Stimulated activated CD4-positive, alpha-beta T cell treated with anti-CD3 and anti-CD28 coated beads, Interleukin-1b, Interleukin-23, amount 100 ng/mL, for 1 hour (primary cell): Measurements from ENCODE around the gene VPS9D1.
"Not testable (repeated sequence)": the region's sequence is repeated elsewhere in the genome, so short reads cannot be mapped to it uniquely, and the experiment has no call there.

Experiments
- DNase-seq, 2 donors: peaks; one replicate each; pipeline ENCODE4 v3.0.0-alpha.2; 2020; ENCODE audit warnings: low read depth in 2 of 2

Gene VPS9D1

GRCh38 chr16:89709716-89710432, 10.8 kb downstream of the VPS9D1 start:
- no peak for DNase-seq

- no peak for DNase-seq
Measured at GRCh38 chr16:89709166-89709565, 11.5 kb downstream of the VPS9D1 start.

GRCh38 chr16:89708481-89708931, 12.2 kb downstream of the VPS9D1 start:
- no peak for DNase-seq

GRCh38 chr16:89707695-89708094, 13.0 kb downstream of the VPS9D1 start:
- DNase-seq, result no peak

GRCh38 chr16:89706518-89707260, 14.0 kb downstream of the VPS9D1 start:
- DNase-seq, result no peak

GRCh38 chr16:89705006-89705405, 15.7 kb downstream of the VPS9D1 start:
- DNase-seq, result no peak

- no peak for DNase-seq
Measured at GRCh38 chr16:89704281-89704680, 16.4 kb downstream of the VPS9D1 start.

GRCh38 chr16:89701425-89702406, 19.0 kb downstream of the VPS9D1 start, which contains the start of gene SPATA2L:
Gene SPATA2L (minus strand): TSS chr16:89701705. CDS start chr16:89701232, 473 bp downstream.
- DNase-seq, result peak; percentile 95 to 99

GRCh38 chr16:89700649-89701424, 19.9 kb downstream of the VPS9D1 start:
- no peak for DNase-seq

GRCh38 chr16:89700100-89700648, 20.5 kb downstream of the VPS9D1 start:
- peak; percentile 89 to 96 for DNase-seq

- not testable (repeated sequence) for DNase-seq
Measured at GRCh38 chr16:89699629-89700099, 21.0 kb downstream of the VPS9D1 start.

- DNase-seq, result not testable (repeated sequence)
Measured at GRCh38 chr16:89698717-89699116, 22.0 kb downstream of the VPS9D1 start.

- DNase-seq, result no peak
Measured at GRCh38 chr16:89697616-89698331, 22.9 kb downstream of the VPS9D1 start.

- no peak for DNase-seq
Measured at GRCh38 chr16:89697161-89697615, 23.5 kb downstream of the VPS9D1 start.

- no peak for DNase-seq
Measured at GRCh38 chr16:89696670-89697128, 24.0 kb downstream of the VPS9D1 start.

- DNase-seq, result no peak
Measured at GRCh38 chr16:89695875-89696669, 24.6 kb downstream of the VPS9D1 start.

GRCh38 chr16:89695086-89695874, 25.4 kb downstream of the VPS9D1 start:
- DNase-seq, result no peak

GRCh38 chr16:89694784-89695085, 26.0 kb downstream of the VPS9D1 start:
- DNase-seq, result not testable (repeated sequence)
